Measurements from ENCODE around the gene XKR8. TPM values are rescaled to one million over a fixed set of nuclear protein-coding genes. Genes with fewer than 3 reads are reported as not detected.
A peak's percentile ranks its signal among the peaks of the same experiment; 100 is the strongest.

Gene XKR8
- total RNA-seq (2014; rRNA removed; shearing (Covaris generic)), result not detected in 2 replicates

GRCh38 chr1:27959792-27960603 is at the start of gene XKR8:
TSS of gene XKR8 (plus strand) at chr1:27959973. CDS start at chr1:27960070, 97 bp downstream.
- DNase-seq (ENCODE audit: low spot score), result no peak

GRCh38 chr1:27912429-27912828 is 47.3 kb upstream of the XKR8 start:
- DNase-seq (ENCODE audit: low spot score), result no peak

- DNase-seq (ENCODE audit: low spot score), result no peak
Observed at GRCh38 chr1:27915082-27915575, 44.6 kb upstream of the XKR8 start.

GRCh38 chr1:27922272-27922671 is 37.5 kb upstream of the XKR8 start:
- DNase-seq (ENCODE audit: low spot score), result no peak

DNA sequence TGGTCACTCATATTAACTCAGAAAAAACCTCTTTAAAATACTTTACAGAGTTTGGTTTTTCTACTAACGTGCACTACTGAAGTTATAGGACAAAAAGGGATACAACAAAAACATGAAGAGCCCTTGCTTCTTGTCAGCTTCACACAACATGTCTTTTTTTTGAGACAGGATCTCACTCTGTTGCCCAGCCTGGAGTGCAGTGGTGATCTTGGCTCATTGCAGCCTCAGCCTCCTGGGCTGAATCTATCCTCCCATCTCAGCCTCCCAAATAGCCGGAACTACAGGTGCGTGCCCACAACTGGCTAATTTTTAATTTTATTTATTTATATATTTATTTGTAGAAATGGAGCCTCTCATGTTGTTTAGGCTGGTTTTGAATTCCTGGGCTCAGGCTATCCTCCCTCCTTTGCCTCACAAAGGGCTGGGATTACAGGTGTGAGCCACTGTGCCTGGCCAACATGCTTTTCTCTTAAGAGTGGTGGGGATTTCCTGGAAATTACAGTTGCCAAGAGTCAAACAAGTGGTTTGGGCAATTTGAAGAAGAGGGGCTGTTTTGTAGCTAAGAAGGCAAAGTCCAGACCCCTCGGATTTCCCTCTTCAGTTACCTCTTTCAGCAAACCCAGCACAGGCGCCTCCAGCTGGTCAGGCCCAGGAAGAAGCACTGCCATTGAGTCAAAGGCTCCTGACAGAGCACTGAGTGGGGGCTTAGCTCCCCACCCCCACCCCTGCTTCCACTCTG is 31.4 kb upstream of the XKR8 start:
- no peak for DNase-seq (ENCODE audit: low spot score)

- DNase-seq (ENCODE audit: low spot score), result no peak
Observed at GRCh38 chr1:27931184-27931583, 28.6 kb upstream of the XKR8 start.

GRCh38 chr1:27931759-27932158 is 28.0 kb upstream of the XKR8 start:
- no peak for DNase-seq (ENCODE audit: low spot score)

- DNase-seq (ENCODE audit: low spot score), result peak; percentile 35
Observed at GRCh38 chr1:27934818-27935549, 24.8 kb upstream of the XKR8 start, which contains the start of gene SMPDL3B. TSS of gene SMPDL3B (plus strand) at chr1:27935000. CDS start at chr1:27935184, 184 bp downstream.

DNA sequence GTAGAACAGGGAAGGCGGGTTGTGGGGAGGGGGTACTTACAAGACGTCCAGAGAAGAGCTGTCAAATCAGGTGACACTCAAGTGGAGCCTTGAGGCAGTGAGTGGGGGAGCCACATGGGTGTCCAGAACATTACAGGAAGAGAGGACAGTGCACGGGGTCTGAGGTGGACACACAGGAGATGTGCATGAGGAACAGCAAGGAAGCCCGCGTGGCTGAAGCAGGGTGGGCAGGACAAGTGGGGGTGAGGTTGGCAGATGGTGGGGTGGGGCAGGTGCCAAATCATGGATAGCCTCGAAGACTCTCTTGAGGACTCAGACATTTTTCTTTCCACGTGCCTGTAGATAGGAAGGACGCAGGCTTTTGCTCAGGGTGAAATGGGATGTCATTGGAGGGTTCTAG is 24.1 kb upstream of the XKR8 start:
- no peak for DNase-seq (ENCODE audit: low spot score)

DNA sequence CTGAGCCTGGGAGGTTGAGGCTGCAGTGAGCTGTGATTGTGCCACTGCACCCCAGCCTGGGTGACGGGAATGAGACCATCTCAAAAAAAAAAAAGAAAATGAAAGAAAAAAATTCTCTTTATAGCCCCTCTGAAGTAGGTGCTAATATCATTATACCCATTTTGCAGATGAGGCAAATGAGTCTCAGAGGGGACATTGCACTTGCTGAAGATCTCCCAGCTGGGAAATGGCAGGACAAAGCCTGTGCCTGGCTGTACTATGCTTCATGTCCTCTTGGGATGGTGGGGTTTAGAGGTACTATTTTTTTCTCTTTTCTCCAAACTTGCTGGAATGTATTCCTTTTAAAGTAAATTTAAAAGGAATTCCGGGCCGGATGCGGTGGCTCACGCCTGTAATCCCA is 23.4 kb upstream of the XKR8 start:
- no peak for DNase-seq (ENCODE audit: low spot score)

DNA sequence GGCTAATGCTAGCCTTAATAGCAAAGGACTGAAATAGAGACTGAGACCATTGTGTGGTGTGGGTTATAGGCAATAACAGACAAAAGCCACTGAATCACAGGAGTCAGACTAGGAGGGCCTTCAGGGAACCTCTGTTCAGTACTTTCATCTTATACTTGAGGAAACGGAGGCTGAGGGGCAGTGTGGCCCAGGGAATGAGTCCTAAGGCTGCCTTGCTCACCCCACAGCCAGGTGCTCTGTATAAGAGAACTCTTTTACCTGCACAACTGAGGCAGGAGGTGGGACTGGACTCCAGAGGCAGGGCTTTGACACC is 22.3 kb upstream of the XKR8 start:
- no peak for DNase-seq (ENCODE audit: low spot score)

GRCh38 chr1:27938488-27938887 is 21.3 kb upstream of the XKR8 start:
- no peak for DNase-seq (ENCODE audit: low spot score)

- no peak for DNase-seq (ENCODE audit: low spot score)
Observed at GRCh38 chr1:27940297-27940696, 19.5 kb upstream of the XKR8 start.

GRCh38 chr1:27940870-27941560 is 18.8 kb upstream of the XKR8 start:
- no peak for DNase-seq (ENCODE audit: low spot score)

DNA sequence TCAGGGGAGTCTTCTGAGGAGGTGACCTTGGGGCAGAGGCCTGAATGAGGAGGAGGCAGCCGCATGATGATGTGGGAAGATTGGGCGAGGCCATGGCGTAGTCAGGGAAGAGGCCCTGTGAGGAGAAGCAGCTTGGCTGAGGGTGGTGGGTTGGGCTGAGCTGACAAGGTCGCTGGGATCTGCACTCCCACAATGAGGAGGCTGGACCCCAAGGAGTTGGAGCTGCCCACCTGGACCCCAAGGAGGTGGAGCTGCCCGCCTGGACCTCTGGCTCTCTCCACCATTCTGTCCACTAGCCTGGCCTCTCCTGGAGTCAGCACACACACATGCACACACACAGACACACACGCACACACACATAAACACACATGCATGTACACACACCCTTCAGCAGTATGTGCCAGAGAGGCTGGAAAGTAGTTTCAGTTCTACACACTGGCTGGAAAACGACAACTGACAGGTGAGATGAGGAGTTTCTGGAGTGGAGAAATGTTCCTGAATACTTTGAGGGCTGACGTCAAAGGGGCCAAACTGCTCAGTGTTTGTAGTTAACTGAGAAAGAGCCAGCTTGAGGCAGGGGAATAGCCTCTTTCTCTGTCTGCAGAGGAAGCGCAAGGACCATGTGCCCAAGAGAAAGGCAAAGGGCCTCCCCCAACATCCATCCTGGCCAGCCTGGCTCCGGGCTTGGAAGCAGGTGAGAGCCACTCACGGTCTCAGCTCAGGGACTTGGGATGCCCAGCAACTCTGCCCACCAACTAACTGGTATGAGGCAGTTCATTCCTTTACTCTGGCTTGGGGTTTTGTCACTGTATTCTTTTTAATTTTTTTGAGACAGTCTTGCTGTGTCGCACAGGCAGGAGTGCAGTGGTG is 17.9 kb upstream of the XKR8 start:
- DNase-seq (ENCODE audit: low spot score), result no peak

- DNase-seq (ENCODE audit: low spot score), result no peak
Observed at GRCh38 chr1:27945020-27945419, 14.8 kb upstream of the XKR8 start.

DNA sequence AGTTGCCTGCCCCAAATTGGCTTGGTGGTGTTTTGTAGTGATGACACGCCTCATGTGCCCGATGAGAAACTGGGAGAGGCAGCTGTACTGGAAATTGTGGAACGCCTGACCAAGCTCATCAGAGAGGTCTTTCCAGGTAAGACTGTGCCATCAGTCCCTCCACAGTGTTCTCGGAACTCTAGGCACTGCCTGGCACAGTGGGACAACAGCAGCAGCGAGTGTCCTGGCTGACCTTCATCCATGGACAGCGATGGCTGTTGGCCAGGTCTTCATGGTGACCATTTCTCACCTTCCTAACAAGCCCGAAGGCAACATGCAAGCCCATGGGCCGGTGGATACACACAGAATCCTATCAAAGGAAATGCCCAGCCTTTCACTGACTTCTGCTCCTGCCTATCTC is 10.7 kb upstream of the XKR8 start:
- DNase-seq (ENCODE audit: low spot score), result no peak

GRCh38 chr1:27951396-27951795 is 8.4 kb upstream of the XKR8 start:
- DNase-seq (ENCODE audit: low spot score), result no peak

GRCh38 chr1:27952147-27952546 is 7.6 kb upstream of the XKR8 start:
- DNase-seq (ENCODE audit: low spot score), result no peak

- DNase-seq (ENCODE audit: low spot score), result no peak
Observed at GRCh38 chr1:27954186-27954585, 5.6 kb upstream of the XKR8 start.

DNA sequence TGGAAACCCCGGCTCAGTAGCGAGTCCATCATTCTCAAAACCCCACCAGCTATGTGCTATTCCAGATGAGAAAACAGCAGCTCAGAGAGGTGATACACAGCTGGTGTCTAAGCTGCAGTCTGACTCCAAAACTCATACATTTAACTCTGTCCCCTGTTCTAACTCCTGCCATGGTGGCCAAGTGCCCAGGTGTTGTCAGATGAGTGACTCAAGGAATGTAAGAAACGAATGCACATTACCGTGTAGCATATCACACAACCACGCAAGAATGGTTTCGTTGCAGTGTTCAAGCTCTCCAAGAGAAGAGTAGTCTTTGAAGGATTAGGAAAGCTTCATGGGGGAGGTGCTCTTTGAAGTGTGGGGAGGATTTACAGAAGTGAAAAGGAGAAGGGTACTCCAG is 4.7 kb upstream of the XKR8 start:
- DNase-seq (ENCODE audit: low spot score), result no peak
